ENCODE results near the gene MAGI2.
A peak's percentile ranks its signal among the peaks of the same experiment; 100 is the strongest.

MAGI2 gene

DNA sequence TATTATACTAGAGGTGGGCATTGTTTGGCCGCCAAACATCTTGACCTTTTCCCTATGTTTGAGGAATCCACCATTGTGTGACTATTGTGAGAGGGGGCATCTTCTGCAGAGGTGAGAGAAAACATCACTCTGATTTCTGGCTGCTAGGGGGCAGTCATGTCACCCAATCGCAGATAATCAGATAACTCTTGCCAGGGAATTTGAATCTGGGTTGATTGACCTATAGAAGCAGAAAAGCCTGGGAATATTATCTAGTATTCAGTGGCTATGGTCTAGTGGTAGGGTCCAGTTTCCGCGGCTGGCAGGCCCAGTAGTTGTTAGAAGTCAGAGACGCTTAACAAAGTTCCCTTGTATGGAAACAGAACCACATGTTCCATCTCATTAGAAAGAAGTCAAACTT lies 846.4 kb downstream of the MAGI2 start:
- no peaks in the 10 kb centered on the region for H3K36me3 ChIP-seq (replicated peaks)
- no peak overlapping the region for H3K27ac ChIP-seq
- TF ChIP-seq, protein P1, sequence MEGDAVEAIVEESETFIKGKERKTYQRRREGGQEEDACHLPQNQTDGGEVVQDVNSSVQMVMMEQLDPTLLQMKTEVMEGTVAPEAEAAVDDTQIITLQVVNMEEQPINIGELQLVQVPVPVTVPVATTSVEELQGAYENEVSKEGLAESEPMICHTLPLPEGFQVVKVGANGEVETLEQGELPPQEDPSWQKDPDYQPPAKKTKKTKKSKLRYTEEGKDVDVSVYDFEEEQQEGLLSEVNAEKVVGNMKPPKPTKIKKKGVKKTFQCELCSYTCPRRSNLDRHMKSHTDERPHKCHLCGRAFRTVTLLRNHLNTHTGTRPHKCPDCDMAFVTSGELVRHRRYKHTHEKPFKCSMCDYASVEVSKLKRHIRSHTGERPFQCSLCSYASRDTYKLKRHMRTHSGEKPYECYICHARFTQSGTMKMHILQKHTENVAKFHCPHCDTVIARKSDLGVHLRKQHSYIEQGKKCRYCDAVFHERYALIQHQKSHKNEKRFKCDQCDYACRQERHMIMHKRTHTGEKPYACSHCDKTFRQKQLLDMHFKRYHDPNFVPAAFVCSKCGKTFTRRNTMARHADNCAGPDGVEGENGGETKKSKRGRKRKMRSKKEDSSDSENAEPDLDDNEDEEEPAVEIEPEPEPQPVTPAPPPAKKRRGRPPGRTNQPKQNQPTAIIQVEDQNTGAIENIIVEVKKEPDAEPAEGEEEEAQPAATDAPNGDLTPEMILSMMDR (IDR thresholded peaks at IDR 0.05; ENCODE audit: low read depth, low read length, missing control alignments), result peak; percentile 72
- in situ Hi-C loops (cut with HindIII; ENCODE audit: low pct_ligation_motif_present, low sequenced_read_pairs), result no loop called here
- H3K4me3 ChIP-seq (ENCODE audit: low read depth, low read length), result no peak overlapping the region
- H3K27me3 ChIP-seq (replicated peaks), result no peaks in the 10 kb centered on the region
- DNase-seq, result peak; percentile 15

DNA sequence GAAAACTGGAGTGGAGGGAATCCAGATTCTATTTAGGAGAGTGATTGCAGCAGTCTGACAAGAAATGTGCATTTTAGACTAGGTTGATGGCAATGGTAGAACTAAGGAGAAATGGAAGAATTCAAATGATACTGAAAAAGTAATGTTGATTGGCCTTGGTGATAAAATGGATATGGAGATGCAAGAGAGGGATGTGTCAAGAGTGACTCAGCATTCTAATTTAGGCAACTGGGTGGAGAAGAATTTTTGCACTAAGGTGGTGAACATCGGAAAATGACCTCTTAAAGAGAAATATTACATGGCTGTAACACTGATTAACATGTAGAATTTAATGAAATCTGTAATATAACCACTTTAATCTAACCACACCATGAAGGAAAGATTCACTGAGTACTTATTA lies 848.3 kb downstream of the MAGI2 start:
- Histone ChIP-seq H3K36me3 (replicated peaks) (no peaks in the 10 kb centered on the region), H3K27ac (no peak overlapping the region), H3K27me3 (replicated peaks) (no peaks in the 10 kb centered on the region), H3K4me3 (ENCODE audit: low read depth, low read length) (no peak overlapping the region)
- TF ChIP-seq, protein P1 (IDR thresholded peaks at IDR 0.05; ENCODE audit: low read depth, low read length, missing control alignments), result no peak
- no peak for DNase-seq
- in situ Hi-C loops (cut with HindIII; ENCODE audit: low pct_ligation_motif_present, low sequenced_read_pairs), result no loop called here

DNA sequence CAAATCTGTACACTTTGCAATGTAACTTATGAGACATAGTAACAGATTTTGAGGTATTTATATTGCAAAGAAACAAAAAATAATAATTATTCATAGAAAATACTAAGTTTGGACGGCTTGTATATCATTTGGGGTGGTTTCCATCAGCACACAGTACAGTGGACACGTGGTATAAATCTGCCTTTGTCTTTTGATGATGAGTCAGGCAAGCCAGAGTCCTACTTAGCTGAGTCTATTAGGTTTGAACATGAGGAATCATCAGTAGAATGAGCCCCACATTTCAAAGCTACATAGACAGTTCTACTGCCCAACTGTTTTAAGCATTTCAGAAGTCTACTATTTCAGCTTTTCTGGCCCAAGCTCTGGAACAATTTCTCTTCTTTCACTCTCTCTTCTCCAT lies 851.7 kb downstream of the MAGI2 start:
- Histone ChIP-seq H3K36me3 (replicated peaks) (no peaks in the 10 kb centered on the region), H3K27ac (no peak overlapping the region), H3K27me3 (replicated peaks) (no peaks in the 10 kb centered on the region), H3K4me3 (ENCODE audit: low read depth, low read length) (no peak overlapping the region)
- DNase-seq, result no peak
- in situ Hi-C loops (cut with HindIII; ENCODE audit: low pct_ligation_motif_present, low sequenced_read_pairs), result no loop called here
- TF ChIP-seq, protein P1 (IDR thresholded peaks at IDR 0.05; ENCODE audit: low read depth, low read length, missing control alignments), result no peak

DNA sequence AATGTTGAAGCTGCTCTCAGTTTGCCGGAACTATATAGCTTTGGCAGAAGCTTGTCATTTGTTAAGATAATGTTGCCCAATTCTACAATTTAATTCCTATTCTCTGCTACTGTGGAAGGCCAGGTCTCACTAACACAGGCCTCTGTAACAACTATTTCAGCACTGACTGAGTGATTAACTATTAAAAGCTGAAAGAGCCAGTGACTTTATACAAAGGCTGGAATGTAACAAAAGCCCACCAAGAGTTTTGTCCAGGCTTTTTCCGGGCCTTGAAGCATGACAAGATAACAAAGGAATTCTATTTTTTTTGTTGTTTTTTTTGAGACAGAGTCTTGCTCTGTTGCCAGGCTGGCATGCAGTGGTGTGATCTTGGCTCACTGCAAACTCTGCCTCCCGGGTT lies 859.3 kb downstream of the MAGI2 start:
- peak; percentile 8 for DNase-seq
- H3K27me3 ChIP-seq (replicated peaks), result no peaks in the 10 kb centered on the region
- H3K27ac ChIP-seq, result no peak overlapping the region
- in situ Hi-C loops (cut with HindIII; ENCODE audit: low pct_ligation_motif_present, low sequenced_read_pairs), result no loop called here
- no peaks in the 10 kb centered on the region for H3K36me3 ChIP-seq (replicated peaks)
- TF ChIP-seq, protein P1 (IDR thresholded peaks at IDR 0.05; ENCODE audit: low read depth, low read length, missing control alignments), result no peak
- no peak overlapping the region for H3K4me3 ChIP-seq (ENCODE audit: low read depth, low read length)

DNA sequence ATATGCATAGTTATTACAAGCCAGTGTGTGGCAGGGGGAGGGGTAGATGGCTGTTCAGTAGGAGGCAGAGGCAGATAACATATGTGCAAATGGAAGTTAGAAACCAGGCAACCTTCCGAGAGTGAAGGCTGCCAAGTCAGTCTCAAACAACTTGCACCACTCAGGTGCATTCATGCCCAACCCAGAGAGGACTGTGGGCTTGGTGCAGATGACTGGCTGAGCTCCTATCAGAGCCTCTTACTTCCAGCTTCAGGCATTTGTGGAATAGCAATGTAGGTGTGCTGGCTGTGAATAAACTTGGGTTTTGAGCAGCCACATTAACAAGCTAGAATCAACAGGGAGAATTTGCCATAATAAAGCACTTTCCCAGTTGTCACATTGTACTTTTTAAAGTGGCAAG lies 865.1 kb downstream of the MAGI2 start:
- H3K27ac ChIP-seq, result no peak overlapping the region
- H3K36me3 ChIP-seq (replicated peaks), result no peaks in the 10 kb centered on the region
- TF ChIP-seq, protein P1 (IDR thresholded peaks at IDR 0.05; ENCODE audit: low read depth, low read length, missing control alignments), result no peak
- no peaks in the 10 kb centered on the region for H3K27me3 ChIP-seq (replicated peaks)
- in situ Hi-C loops (cut with HindIII; ENCODE audit: low pct_ligation_motif_present, low sequenced_read_pairs), result no loop called here
- DNase-seq, result no peak
- no peak overlapping the region for H3K4me3 ChIP-seq (ENCODE audit: low read depth, low read length)

DNA sequence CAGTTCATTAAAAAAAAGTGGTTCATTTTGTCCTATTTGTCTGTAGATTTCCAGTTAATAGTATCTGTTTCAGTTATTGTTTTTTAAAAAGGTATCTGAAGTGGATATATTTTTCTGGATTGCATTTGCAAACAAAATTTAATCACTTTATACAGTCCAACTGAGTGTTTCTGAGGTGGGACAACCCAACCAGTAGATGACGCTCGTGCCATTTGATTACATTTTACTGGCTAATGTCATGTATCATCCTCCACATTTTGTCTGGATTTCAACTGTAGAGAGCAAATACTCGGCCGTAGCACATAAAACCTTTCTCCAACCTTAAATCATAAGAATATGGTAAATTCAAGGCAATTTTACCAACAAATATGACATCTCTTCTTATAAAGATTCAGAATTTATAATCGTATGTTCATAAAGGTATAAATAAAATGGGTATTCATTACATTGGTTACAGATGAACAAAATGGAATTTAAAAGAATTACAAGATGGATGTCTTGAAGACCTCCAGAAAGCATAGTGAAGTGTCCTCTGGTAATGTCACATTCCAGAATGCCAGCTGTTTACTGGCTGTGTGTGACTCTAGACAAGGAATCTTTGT lies 865.9 kb downstream of the MAGI2 start:
- in situ Hi-C loops (cut with HindIII; ENCODE audit: low pct_ligation_motif_present, low sequenced_read_pairs), result no loop called here
- no peak for DNase-seq
- no peaks in the 10 kb centered on the region for H3K27me3 ChIP-seq (replicated peaks)
- H3K36me3 ChIP-seq (replicated peaks), result no peaks in the 10 kb centered on the region
- no peak overlapping the region for H3K4me3 ChIP-seq (ENCODE audit: low read depth, low read length)
- TF ChIP-seq, protein P1 (IDR thresholded peaks at IDR 0.05; ENCODE audit: low read depth, low read length, missing control alignments), result peak; percentile 38
- H3K27ac ChIP-seq, result no peak overlapping the region
